Progenitor cell of endocrine pancreas (in vitro differentiated cells): Measurements from ENCODE around the gene TRAPPC3. TPM values are rescaled to one million over a fixed set of nuclear protein-coding genes. Genes with fewer than 3 reads are reported as not detected.

ENCODE experiments used
- DNase-seq: peaks from one replicate; pipeline ENCODE4 v3.0.0; 2021; ENCODE audit warnings: low spot score; ENCODE audit not compliant: unreplicated experiment
- H3K27ac Mint-ChIP-seq: 2 replicates; pipeline ENCODE4 v1.8.0; 2021; ENCODE audit warnings: mild to moderate bottlenecking, moderate library complexity, mixed read lengths
- H3K27me3 Mint-ChIP-seq: 2 replicates; pipeline ENCODE4 v1.8.0; 2021; ENCODE audit warnings: mixed read lengths
- H3K36me3 Mint-ChIP-seq: 2 replicates; pipeline ENCODE4 v1.8.0; 2022; ENCODE audit warnings: mixed read lengths; ENCODE audit not compliant: insufficient read depth
- H3K4me1 Mint-ChIP-seq: 2 replicates; pipeline ENCODE4 v1.8.0; 2021; ENCODE audit warnings: low read depth, mixed read lengths
- H3K4me3 Mint-ChIP-seq: 2 replicates; pipeline ENCODE4 v1.8.0; 2021; ENCODE audit warnings: low read depth, mild to moderate bottlenecking, moderate library complexity, mixed read lengths
- H3K9me3 Mint-ChIP-seq: 2 replicates; pipeline ENCODE4 v1.8.0; 2021; ENCODE audit warnings: low read depth, mixed read lengths
- total RNA-seq: library from RNA; stranded (reverse); gene quantifications from 2 replicates; pipeline ENCODE4 v1.2.1, GENCODE V29; 2021
- TF ChIP-seq, protein P1 (sequence below): fragments of 200-600 bp; sonication (generic); IDR thresholded peaks from one replicate; pipeline ENCODE4 v1.5.0; 2021; ENCODE audit warnings: antibody characterized with exemption, mild to moderate bottlenecking; ENCODE audit not compliant: unreplicated experiment

The TRAPPC3 gene
- total RNA-seq, 1 donor from 2014 or later = 63.6 TPM

DNA sequence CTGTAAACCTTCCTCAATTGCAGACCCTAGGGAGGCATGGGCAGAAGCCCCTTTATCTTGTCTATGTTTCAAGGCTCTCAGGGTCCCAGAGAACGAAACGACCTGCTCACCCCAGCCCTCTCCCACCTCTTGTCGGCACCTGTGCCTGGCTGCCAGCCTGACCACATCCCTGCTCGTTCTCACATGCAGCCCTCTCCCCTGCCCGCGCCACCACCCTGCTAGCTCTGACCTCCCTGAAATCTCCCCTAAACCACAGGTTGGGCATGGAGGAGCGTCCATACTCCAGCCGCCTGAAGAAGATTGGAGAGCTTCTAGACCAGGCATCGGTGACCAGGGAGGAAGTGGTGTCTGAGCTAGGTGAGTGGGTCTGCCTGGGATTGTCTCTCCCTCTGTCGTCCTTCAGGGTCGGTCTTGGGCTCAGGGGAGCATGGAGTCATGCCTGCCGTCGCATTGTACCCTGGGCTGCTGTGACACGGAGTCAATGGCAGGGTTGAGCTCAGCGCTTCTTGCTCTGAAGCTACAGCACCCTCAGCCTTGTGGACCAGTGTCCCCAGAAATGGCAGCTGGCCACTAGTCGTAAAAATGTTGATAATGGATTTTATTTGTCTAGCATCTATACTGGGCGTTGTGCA lies 57.0 kb downstream of the TRAPPC3 start:
- no peak for DNase-seq
- Mint-ChIP-seq H3K27ac (no peak overlapping the region), H3K4me3 (no peak overlapping the region), H3K9me3 (no peaks in the 10 kb centered on the region), H3K4me1 (peaks cover 10% of the 10 kb centered on the region), H3K36me3 (peaks cover 1% of the 10 kb centered on the region), H3K27me3 (no peaks in the 10 kb centered on the region)
- TF ChIP-seq, protein P1, sequence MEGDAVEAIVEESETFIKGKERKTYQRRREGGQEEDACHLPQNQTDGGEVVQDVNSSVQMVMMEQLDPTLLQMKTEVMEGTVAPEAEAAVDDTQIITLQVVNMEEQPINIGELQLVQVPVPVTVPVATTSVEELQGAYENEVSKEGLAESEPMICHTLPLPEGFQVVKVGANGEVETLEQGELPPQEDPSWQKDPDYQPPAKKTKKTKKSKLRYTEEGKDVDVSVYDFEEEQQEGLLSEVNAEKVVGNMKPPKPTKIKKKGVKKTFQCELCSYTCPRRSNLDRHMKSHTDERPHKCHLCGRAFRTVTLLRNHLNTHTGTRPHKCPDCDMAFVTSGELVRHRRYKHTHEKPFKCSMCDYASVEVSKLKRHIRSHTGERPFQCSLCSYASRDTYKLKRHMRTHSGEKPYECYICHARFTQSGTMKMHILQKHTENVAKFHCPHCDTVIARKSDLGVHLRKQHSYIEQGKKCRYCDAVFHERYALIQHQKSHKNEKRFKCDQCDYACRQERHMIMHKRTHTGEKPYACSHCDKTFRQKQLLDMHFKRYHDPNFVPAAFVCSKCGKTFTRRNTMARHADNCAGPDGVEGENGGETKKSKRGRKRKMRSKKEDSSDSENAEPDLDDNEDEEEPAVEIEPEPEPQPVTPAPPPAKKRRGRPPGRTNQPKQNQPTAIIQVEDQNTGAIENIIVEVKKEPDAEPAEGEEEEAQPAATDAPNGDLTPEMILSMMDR = no peak

DNA sequence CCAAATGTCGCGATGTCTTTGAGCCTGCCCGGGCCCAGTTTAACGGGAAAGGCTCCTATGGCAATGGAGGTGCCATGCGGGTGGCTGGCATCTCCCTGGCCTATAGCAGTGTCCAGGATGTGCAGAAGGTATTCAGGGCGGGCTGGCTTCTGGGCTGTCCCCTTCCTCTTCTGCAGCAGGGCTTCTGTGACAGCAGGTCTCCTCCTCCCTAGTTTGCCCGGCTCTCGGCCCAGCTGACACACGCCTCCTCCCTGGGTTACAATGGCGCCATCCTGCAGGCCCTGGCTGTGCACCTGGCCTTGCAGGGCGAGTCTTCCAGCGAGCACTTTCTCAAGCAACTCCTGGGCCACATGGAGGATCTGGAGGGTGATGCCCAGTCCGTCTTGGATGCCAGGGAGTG lies 57.6 kb downstream of the TRAPPC3 start:
- Mint-ChIP-seq H3K27me3 (no peaks in the 10 kb centered on the region), H3K36me3 (peaks cover 1% of the 10 kb centered on the region), H3K27ac (no peak overlapping the region), H3K4me1 (peaks cover 10% of the 10 kb centered on the region), H3K4me3 (peak overlapping the region; percentile 48), H3K9me3 (no peaks in the 10 kb centered on the region)
- TF ChIP-seq, protein P1 = no peak
- no peak for DNase-seq

DNA sequence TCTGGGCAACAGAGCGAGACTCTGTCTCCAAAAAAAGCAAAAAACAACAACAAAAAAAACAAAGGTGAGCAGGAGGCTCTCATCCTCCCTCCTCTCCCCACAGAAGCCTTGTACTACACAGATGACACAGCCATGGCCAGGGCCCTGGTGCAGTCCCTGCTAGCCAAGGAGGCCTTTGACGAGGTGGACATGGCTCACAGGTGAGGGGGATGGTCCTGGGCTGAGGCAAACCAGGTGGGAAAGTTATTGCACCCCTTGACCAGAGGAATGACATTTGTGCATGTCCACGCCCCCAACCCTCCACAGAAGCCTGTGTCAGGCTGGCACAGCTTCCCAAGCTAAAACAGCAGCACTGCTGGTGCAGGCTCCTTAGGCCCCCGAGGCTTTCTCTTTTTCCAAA lies 58.1 kb downstream of the TRAPPC3 start:
- Mint-ChIP-seq H3K36me3 (peaks cover 1% of the 10 kb centered on the region), H3K27me3 (no peaks in the 10 kb centered on the region), H3K4me1 (peaks cover 10% of the 10 kb centered on the region), H3K9me3 (no peaks in the 10 kb centered on the region), H3K27ac (no peak overlapping the region), H3K4me3 (no peak overlapping the region)
- TF ChIP-seq, protein P1 = no peak
- DNase-seq = no peak

DNA sequence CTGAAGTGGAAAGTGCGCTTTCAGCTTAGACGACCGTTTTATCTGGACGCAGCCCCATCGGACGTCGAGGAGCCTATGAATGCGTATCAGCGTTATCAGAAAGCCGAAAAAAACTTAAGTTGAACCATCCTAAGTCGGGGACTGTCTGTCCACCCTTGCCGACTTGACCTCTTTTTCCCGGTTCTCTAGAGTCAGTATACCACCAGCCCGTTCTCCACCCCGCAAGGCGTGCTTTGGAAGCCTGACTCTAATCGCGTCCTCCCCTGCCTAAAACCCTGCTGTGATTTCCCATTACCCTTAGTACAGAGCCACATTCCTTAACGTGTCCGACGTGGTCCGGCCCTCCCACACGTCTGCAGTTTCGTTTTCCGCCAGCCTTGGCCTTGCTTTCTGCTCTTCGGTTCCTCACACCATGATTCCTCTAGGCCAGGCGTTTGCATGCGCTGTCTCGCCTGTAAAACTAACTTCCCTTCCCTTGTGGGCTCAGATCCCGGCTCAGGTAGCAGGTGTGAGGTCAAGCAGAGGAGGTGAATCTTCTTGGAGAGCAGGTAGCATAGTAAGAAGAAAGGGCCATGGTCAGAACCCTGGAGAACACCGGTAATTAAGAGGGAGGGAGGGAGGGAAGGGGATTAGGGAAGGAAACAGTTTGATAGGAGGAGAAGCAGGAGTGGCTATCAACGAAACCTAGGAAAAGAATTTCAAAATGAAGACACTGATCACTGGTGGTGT lies 59.7 kb downstream of the TRAPPC3 start:
- no peaks in the 10 kb centered on the region for H3K27me3 Mint-ChIP-seq
- peaks cover 14% of the 10 kb centered on the region for H3K4me1 Mint-ChIP-seq
- peak overlapping the region; percentile 93 for H3K27ac Mint-ChIP-seq
- DNase-seq = no peak
- no peaks in the 10 kb centered on the region for H3K9me3 Mint-ChIP-seq
- peak overlapping the region; percentile 89 for H3K4me3 Mint-ChIP-seq
- TF ChIP-seq, protein P1 = no peak
- H3K36me3 Mint-ChIP-seq = peaks cover 1% of the 10 kb centered on the region

DNA sequence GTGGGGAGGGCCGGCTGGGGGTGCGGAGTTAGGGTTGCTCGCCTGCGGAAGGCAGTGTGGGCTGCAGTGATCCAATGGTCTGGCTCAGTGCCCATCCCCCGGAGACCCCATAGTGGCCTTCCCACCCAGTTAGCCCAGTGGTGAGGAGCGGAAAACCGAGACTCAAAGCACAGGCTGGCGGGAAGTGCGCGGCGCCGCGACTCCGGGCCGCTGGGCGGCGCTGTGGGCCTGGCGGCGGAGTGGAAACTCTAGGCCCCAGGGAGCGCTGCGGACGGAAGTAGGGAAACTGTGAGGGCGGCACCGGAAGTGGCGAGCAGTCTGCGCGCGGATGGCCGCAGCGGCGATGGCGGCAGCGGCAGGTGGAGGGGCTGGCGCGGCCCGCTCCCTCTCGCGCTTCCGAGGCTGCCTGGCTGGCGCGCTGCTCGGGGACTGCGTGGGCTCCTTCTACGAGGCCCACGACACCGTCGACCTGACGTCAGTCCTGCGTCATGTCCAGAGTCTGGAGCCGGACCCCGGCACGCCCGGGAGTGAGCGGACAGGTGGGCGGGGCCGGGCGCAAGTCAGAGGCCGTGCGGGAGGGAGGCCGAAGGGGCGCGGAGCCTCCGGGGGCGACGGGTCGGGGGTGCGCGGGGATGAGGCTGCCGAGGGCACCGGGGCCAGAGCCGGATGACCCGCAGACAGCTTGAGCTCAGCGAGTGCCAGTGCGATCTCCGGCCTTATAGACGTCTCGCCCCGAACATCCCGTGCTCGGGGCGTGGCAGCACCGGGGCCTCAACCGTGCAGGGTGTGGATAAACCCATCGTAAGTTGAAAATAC lies 60.5 kb downstream of the TRAPPC3 start, which contains the start of gene ADPRS:
ADPRS (plus strand) TSS at position 316 of the 816 bp plus-strand sequence; CDS start at position 329, 13 bp downstream.
- Mint-ChIP-seq H3K27me3 (no peaks in the 10 kb centered on the region), H3K4me1 (peaks cover 16% of the 10 kb centered on the region), H3K4me3 (peak within 1 kb of the TSS; percentile 89), H3K36me3 (peaks cover 1% of the 10 kb centered on the region), H3K27ac (peak within 1 kb of the TSS; percentile 93), H3K9me3 (no peaks in the 10 kb centered on the region)
- peak; percentile 79 for DNase-seq
- TF ChIP-seq, protein P1 = peak; percentile 100
